ENCODE data around the gene VPS41.

The VPS41 gene

DNA sequence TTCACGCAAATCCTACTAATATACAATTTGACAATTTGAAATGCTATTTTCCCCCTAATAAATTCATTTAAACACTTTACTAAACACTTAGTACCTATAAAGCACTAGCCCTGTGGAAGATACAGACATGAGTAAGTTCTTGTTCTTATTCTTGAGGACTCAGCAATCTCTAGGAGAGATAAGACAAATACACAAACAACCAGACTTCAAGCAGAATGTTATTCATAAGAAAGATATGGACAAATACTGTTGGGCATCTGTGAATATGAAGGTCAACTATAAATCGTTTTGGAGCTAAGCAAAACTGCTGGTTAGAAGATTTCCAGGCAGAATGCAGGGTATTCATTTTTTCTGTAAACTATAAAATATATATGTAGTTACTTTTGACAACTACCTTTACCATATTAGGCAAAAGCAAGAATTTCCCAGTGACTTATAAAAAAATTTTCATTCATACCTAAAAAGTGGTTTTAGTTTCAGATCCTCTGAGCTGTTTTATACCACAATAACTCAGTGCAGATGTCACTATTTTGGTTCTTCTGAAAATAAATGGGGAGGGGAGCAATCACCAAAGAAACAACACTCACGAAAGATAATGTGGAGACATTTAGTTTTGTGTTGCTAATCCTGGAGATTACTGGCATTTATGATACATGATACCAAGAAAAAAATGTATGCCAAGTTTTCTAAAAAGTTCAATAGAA lies 3.8 kb downstream of the VPS41 start:
- no peak for DNase-seq (ENCODE audit: low spot score)

DNA sequence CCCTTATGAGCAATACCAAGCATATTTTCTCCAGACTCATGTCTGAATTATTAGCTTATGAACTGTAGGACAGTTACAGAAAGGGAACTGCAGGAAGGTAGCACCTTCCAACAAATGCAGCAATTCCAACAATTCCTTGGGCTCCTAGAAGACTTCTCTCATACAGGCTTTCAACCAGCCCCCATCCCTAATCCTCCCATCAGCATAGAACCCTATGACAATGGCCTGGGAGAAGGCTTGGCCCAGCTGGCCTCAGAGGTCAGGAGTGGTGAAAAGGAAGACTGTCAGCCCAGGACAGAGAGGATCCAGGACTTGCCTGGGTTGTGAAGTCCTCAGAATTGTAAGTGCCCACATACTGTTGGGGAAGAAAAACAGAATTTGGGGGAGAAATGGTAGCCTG lies 5.9 kb downstream of the VPS41 start:
- DNase-seq (ENCODE audit: low spot score), result no peak

DNA sequence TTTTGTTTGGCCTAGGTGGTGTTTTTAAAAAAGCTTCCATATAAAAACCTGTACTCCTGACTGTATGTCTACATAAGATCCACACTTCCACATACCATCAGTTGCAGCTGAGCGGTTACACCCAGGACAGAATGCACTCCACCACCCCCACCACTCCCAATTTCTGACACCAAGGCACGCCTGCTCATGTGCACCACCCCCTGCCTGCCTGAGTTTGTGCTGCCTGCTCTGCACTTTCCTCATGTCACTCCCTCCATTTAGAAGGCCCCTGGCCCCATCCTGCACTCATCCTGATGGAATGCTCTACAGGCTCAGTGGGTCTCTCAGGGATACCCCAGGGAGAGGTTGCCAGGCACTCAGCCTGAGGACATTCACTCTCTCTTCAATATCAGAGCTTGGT lies 6.5 kb downstream of the VPS41 start:
- no peak for DNase-seq (ENCODE audit: low spot score)

DNA sequence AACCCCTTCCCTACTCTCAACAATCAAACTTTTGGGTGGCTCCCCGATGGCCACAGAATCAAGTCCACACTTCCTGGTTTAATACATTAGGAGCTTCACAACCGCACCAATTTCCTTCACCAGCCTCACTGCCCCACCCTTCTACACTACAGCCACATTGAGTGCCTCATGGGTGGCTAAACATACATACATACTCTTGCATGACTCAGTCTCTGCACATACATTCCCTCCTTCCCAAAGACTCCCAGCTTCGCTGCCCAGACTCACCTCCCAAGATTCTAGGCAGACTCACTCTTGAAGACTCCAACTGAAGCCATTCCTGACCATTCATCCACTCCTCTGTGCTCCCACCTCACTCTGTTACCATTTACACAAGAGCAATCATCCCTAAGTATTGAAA lies 15.9 kb downstream of the VPS41 start:
- DNase-seq (ENCODE audit: low spot score), result no peak

DNA sequence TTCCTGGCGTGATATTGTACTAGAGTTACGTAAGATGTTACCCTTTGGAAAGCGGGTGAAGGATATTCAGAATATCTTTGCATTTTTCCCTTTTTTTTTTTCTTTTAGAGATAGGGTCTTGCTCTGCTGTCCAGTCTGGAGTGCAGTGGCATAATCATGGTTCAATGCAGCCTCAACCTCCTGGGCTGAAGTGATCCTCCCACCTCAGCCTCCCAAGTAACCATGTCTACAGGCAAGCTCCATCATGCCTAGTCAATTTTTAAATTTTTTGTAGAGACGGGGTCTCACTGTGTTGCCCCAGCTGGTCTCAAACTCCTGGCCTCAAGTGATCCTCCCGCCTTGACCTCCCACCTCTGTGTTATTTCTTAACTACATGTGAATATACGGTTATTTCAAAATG lies 18.4 kb downstream of the VPS41 start:
- DNase-seq (ENCODE audit: low spot score), result no peak

DNA sequence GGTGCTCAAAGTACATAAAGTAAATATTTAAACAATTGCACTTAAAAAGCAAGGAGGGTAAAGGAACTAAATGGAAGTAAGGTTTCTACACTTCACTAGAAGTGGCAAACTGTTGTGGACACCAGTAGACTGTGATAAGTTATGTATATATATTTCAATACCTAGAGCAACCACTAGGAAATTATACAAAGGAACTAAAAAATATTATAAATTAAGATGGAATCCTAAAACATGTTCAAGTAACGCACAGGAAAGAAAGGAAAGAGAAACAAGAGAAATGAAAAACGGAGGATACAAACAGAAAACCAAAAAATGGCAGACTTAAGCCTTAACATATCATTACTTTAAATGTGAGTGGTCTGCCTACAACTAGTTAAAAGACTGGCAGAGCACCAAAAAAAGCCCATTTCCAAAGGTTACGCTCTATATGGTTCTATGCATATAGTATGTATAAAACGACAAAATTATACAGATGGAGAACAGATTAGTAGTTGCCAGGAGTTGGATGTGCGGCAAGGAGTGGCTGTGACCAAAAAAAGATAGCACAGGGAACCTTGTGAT lies 19.0 kb downstream of the VPS41 start:
- DNase-seq (ENCODE audit: low spot score), result no peak

DNA sequence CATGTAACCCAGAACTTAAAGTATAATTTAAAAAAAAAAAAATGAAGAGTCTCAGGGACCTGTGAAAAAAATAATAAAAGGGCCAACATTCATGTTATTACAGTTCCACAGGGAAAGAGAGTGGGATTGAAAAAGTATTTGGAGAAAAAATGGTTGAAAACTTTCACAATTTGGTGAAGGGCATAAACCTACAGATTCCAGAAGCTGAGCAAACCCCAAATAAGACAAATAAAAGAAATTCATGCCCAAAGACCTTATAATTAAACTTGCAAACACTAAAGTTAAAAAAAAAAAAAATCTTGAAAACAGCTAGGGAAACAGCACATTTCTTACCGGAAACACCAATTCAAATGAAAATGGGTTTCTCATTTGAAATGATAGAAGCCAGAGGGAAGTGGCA lies 19.9 kb downstream of the VPS41 start:
- no peak for DNase-seq (ENCODE audit: low spot score)

DNA sequence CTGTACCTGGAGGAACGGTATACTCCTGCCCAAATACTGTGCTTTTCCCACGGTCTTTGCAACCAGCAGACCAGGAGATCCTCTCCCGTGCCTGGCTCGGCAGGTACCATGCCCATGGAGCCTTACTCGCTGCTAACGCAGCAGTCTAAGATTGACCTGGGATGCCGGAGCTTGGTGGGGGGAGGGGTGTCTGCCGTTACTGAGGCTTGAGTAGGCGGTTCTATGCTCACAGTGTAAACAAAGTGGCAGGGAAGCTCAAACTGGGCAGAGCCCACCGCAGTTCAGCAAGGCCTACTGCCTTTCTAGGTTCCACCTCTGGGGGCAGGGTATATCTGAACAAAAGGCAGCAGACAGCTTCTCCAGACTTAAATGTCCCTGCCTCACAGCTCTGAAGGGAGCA lies 22.7 kb downstream of the VPS41 start:
- no peak for DNase-seq (ENCODE audit: low spot score)

DNA sequence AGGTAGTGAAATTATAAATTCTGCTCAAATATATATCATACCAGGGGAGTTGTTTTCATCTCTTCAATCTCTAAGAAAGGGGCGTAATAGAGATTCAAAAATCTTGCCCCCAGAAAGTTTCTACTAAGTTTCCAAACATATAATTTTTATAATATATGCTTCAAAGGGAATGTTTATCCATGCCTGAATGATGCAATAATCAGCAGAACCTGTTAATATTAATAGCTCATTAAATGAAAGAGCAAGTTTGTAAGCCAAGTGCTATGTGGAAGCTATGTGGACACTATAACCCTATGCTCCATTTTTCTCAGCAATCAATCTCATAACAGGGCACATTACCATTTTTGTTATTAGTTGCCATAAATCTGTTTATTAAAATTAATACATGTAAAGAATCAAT lies 25.3 kb downstream of the VPS41 start:
- no peak for DNase-seq (ENCODE audit: low spot score)

DNA sequence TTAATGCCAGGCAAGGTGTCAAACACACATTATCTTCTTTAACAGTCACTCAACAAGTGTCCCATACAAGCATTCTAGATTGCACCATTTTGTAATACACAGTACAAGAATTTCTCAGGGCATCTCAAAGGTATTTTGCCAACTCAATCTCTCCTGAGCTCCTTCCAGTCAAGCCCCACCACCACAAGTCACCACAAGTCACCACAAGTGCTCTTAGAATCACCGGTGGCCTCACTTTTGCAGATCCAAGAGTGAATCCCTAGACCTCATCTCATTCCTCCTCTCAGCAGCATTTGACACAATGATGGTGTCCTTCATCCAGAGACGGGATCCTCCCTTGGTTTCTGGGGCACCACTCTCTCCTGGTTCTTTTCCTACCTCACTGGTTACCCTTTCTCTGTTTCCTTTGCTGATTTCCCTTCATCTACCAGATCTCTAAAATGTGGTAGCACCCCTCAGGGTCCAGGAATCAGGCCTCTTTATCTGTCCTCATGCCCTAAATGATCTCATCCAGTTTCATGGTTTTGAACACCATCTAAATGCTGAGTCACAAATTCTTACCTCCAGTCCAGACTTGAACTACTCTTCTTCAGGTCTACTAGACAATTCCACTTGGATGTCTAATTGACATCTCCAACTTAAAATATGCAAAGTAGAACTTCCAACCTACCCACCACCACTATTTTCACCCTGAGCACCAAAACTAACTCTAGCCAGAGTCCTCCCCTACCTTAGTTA lies 26.9 kb downstream of the VPS41 start:
- no peak for DNase-seq (ENCODE audit: low spot score)

DNA sequence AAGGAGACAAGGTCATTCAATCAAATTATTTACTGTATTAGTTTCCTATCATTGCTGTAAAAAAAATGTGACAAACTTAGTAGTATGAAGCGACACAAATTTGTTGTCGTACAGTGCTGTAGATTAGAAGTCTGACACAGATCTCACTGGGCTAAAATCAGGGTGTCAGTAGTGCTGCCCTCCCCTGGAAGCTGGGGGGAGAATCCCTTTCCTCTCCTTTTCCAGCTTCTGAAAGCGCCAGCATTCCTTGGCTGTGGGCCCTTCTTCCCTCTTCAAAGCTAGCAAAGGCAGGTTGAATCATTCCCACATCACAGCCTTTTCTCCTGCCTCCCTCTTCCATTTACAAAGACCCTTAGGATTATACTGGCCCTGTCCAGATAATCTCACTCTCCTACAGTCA lies 28.0 kb downstream of the VPS41 start:
- DNase-seq (ENCODE audit: low spot score), result no peak

DNA sequence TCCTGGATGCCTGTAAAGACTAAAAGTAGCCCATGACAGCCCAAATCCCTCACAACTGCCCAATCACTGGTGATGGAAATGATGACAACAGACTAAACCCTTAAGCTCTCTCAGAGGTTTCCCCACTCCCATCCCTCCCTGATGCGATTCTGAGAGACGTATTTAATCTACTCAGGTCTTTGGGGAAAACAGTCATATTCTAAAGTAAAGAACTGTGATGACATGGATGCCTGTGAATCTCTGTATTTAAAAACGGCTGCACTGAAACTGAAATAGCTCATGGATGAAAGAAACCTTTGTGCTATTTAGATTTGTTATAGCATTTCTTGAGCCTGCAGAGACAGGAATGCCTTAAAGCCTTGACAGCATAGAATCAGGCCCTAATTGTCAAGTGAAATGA lies 28.5 kb downstream of the VPS41 start:
- DNase-seq (ENCODE audit: low spot score), result no peak

DNA sequence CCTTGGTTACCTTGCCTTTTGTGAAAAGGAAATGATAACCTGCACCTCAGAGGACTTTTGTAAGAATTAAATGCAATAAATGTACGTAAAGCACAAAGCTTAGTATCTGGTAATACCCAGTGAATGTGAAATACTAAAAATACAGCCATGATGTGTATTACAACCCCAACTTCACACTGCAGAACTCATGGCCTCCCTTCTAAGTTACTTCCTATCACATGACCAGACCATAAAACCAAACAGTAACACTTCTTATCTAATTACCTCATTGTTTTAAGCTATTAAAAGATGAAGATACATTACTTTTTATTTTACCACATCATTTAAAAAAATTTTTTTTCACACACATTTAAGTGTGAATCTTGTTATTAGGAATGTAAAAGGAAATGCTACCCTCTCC lies 29.0 kb downstream of the VPS41 start:
- DNase-seq (ENCODE audit: low spot score), result no peak

DNA sequence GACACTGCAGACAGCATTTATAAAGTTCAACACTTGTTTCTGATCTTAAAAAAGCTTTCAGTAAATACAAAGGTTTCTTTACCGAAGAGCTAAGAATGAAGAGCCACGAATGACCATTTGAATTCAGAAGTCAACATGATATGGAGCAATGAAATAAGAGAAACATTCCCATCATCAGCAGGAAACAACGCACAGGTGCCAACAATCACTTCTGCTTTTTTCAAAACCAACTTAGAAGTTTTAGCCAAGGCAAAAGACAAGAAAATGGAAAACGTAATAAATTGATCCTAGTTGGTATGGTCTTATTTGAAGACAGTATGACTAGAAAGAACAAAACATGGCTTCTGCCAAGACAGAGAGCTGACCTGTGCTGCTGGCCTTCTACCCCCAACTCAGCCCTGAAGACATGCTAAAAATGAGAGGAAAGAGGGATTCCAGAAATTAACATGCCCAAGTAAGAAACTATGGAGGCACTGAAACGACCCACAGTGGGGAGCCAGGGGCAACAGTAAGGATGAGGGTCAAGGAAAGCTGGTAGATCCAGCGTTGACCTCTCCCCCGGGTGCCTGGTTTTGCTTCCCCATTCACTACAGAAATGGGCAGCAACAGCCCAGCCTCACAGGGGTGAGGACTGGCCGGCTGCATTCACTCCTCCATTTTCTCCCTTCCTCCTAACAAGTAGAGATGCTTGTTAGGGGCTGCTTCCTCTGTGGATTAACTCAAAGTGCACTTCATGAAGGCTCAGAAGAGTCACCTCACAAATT lies 30.1 kb downstream of the VPS41 start:
- DNase-seq (ENCODE audit: low spot score), result no peak

DNA sequence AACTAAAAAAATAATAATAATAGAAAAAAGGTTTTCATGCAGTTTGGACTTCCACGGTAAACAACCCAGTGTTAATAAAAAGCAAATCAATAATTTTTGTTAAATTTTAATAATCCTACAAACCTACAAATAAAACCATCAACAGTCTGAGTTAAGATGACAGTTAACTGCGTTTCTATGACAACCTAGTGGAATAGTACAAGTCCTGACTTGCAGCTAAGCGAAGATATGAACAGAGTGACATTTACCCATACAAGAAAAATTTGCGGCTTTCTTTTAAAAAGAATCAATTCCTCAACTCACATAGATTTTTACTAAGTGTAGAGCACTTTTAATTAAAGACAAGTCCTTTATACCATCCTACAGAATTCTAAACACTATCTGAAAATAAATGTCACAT lies 35.6 kb downstream of the VPS41 start:
- no peak for DNase-seq (ENCODE audit: low spot score)

DNA sequence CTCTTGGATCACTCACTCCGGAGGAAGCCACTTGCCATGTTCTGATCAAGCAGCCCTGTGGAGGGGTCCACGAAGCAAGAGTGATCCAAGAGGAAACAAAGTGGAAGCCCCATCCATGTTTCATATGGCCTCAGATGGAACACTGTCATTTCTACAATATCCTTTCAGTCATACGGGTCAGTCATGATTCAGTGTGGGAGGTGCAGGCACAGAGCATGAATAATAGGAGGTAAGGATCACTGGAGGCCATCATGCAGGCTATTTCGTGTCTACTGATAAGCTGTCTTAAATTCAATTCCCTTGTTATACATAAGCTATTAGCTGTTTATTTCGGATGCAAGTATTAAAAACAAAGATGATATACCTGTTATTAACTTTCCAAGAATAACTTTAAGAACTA lies 36.8 kb downstream of the VPS41 start:
- DNase-seq (ENCODE audit: low spot score), result no peak

DNA sequence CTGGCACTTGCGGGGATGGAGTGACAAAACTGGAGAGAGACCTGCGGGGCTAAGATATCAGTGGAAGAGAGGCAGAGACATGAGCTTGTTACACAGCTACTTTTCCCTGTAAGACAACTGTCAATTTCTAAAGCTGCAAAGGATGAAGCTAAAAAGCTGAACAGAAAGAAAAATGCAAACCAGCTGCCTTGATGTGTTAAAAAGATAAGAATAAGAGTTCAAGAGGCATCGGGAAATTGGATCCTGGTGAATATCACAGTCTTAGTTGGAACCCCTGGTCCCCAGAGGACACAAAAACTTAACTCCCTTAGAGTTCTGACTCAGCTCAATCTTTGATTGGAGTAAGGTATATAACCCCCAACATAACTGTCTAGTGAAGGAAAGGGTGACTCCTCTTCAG lies 38.8 kb downstream of the VPS41 start:
- no peak for DNase-seq (ENCODE audit: low spot score)

DNA sequence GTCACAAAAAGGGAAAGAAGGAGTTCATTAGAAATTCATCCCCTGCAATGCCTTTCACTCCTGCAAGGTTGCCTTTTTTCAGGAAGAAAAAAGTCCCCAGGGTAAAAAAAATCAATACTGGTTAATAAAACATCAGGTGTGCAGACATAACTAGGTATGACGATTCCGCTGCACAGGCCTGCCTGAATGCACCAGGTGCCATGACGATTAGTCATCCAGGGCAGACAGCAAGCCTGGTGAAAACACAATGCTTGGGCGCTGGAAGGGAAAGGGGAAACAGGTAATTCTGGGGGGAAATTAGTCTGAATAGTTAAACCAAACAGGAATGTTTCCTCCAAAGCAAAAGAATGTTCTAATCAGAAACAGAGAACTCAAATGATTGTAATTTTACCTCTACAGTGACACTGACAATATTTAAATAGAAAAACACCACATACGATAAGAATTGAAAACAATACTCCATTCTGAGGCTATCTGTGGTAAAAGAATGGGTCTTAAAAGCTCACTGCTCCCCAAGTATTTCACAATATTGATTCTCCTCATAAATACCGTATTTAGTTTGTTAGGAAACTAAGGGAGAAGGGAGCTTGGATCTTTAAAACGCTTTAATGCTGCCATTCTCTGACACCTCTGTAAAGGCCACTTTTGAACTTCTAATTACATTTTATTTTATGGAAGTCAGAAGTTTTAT lies 45.2 kb downstream of the VPS41 start:
- no peak for DNase-seq (ENCODE audit: low spot score)

DNA sequence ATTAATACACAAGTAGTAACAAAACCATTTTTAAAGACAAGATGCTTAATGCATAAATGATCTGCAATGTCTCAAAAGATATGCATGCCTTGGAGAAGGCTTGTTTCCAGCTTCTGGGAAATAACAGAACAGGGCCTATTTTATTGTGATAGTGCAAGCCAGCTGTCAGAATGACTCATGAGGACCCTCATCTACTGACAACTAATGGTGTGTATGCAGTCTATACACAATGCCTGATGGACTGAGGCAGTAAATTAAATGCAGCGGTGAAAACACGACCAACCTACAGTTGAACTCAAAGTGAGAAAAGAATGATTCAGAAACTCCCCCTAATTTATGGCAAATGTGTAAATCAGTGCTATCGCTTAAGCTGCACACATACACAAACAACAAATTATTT lies 46.3 kb downstream of the VPS41 start:
- no peak for DNase-seq (ENCODE audit: low spot score)

DNA sequence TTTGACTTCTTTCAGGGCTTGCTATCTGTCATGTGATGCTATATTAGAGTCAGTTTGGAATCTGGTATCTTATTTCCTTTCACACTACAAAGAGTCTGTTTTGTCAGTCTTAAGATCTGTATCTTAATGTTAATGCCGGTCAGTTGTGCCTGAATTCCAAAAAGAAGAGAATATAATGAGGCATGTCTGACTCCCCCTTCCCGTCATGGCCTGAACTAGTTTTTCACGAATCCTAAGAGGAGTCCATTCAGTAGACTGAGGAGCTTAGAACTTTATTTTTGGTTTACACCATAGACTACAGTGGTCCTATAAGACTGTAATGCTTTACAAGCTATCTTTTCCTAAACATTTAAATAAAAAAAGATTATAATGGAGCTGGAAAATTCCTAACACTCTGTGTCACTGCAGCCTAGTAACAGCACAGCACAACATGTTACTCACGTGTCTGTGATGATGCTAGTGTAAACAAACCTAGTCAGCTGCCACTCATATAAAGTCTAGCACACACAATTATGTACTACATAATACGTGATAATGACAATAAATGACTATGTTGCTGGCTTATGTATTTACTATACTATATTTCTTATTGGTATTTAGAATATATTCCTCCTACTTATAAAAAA lies 50.6 kb downstream of the VPS41 start:
- DNase-seq (ENCODE audit: low spot score), result no peak

DNA sequence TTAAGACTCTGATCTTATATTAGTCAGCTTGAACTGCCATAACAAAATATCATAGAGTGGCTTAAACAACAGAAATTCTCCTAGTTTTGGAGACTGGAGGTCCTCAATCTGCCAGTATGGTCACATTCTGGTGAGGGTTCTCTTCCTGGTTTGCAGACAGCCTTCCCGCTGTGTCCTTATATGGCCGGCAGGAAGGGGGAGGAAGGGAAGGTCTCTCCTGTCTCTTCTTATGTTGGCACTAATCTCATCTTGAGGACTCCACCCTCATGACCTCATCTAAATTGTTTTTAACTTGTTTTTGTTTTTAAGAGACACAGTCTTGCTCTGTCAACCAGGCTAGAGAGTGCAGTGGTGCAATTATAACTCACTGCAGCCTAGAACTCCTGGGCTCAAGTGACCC lies 53.1 kb downstream of the VPS41 start:
- DNase-seq (ENCODE audit: low spot score), result no peak

DNA sequence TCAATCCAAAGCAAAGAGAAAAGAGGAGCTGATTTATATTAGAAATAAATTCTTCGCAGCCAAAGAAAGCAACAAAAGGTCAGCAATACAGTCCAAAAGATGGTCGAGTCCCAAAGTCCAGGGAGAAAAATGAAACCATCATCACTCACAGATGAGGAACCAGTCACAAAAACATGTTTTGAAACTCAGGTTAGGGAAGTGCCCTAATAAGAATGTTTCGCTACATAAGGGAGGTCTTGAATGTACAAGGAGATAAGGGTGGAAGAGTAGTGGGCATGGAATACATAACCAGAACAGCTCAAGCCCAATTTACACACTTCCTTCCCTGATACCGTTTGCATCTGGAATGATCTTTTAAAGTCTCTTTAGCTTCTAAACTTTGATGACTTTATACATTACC lies 53.6 kb downstream of the VPS41 start:
- DNase-seq (ENCODE audit: low spot score), result no peak

Data from cerebellar cortex (tissue), 1 donor.